OCI-LY1 (cell line): ENCODE results near the gene ICE2.

Experiments
- H2AFZ ChIP-seq: fragments of 200-600 bp; sonication (generic), shearing (Covaris generic); 2 replicates; pipeline ENCODE4 v1.6.0; 2014; ENCODE audit warnings: antibody characterized with exemption, mild to moderate bottlenecking, low read length
- H3F3A ChIP-seq: fragments of 200-600 bp; sonication (generic), shearing (Covaris generic); 2 replicates; pipeline ENCODE4 v1.6.0; 2014; ENCODE audit warnings: mild to moderate bottlenecking, antibody characterized with exemption, low read length, moderate library complexity; ENCODE audit not compliant: insufficient read depth
- H3K27ac ChIP-seq: fragments of 200-600 bp; sonication (generic); 2 replicates; pipeline ENCODE4 v1.5.1; 2014; ENCODE audit warnings: low read length, mixed run types, mild to moderate bottlenecking, low read depth; ENCODE audit not compliant: poor library complexity, severe bottlenecking
- H3K27me3 ChIP-seq: fragments of 200-600 bp; sonication (generic); 2 replicates; pipeline ENCODE4 v1.6.0; 2014; ENCODE audit warnings: antibody characterized with exemption, mild to moderate bottlenecking, low read length, moderate library complexity; ENCODE audit not compliant: insufficient read depth
- H3K36me3 ChIP-seq: fragments of 200-600 bp; sonication (generic); 2 replicates; pipeline ENCODE4 v1.6.1; 2014; ENCODE audit warnings: mild to moderate bottlenecking, antibody characterized with exemption, low read length, moderate library complexity, mixed read lengths; ENCODE audit not compliant: insufficient read depth
- H3K4me1 ChIP-seq: fragments of 200-600 bp; sonication (generic); 2 replicates; pipeline ENCODE4 v1.5.1; 2014; ENCODE audit warnings: mild to moderate bottlenecking, low read length, moderate library complexity; ENCODE audit not compliant: insufficient read depth, severe bottlenecking
- H3K4me2 ChIP-seq: fragments of 200-600 bp; sonication (generic), shearing (Covaris generic); 2 replicates; pipeline ENCODE4 v1.6.1; 2014; ENCODE audit warnings: low read length
- H3K4me3 ChIP-seq: fragments of 200-600 bp; sonication (generic); 2 replicates; pipeline ENCODE4 v1.5.1; 2014; ENCODE audit warnings: low read length, low read depth, mild to moderate bottlenecking, mixed read lengths; ENCODE audit not compliant: poor library complexity, severe bottlenecking
- H3K79me2 ChIP-seq: fragments of 200-600 bp; shearing (Covaris generic); 2 replicates; pipeline ENCODE4 v1.6.1; 2016; ENCODE audit warnings: mixed run types, low read length, mixed read lengths; ENCODE audit not compliant: insufficient read depth
- H3K9ac ChIP-seq: fragments of 200-600 bp; sonication (generic), shearing (Covaris generic); 2 replicates; pipeline ENCODE4 v1.6.1; 2014; ENCODE audit warnings: mild to moderate bottlenecking, low read length, mixed read lengths
- H3K9me2 ChIP-seq: fragments of 200-600 bp; sonication (generic), shearing (Covaris generic); 2 replicates; pipeline ENCODE4 v1.6.1; 2014; ENCODE audit warnings: low read depth, mild to moderate bottlenecking, low read length, mixed read lengths
- H3K9me3 ChIP-seq: fragments of 200-600 bp; shearing (Covaris generic); 2 replicates; pipeline ENCODE4 v1.6.1; 2014; ENCODE audit warnings: low read length, mixed read lengths
- H4K20me1 ChIP-seq: fragments of 200-600 bp; sonication (generic), shearing (Covaris generic); 2 replicates; pipeline ENCODE4 v1.6.0; 2016; ENCODE audit warnings: mild to moderate bottlenecking, low read length; ENCODE audit not compliant: insufficient read depth
- CTCF ChIP-seq: fragments of 200-600 bp; sonication (generic), shearing (Covaris generic); IDR thresholded peaks from 2 replicates; pipeline ENCODE4 v1.5.1; 2017; ENCODE audit warnings: mild to moderate bottlenecking, antibody characterized with exemption, low read length, moderate library complexity, mixed read lengths
- EZH2 ChIP-seq: fragments of 200-600 bp; sonication (generic), shearing (Covaris generic); IDR thresholded peaks from 2 replicates; pipeline ENCODE4 v1.8.0; 2017; ENCODE audit warnings: borderline replicate concordance, mixed run types, mild to moderate bottlenecking, antibody characterized with exemption, low read length, moderate library complexity, mixed read lengths

Gene ICE2

DNA sequence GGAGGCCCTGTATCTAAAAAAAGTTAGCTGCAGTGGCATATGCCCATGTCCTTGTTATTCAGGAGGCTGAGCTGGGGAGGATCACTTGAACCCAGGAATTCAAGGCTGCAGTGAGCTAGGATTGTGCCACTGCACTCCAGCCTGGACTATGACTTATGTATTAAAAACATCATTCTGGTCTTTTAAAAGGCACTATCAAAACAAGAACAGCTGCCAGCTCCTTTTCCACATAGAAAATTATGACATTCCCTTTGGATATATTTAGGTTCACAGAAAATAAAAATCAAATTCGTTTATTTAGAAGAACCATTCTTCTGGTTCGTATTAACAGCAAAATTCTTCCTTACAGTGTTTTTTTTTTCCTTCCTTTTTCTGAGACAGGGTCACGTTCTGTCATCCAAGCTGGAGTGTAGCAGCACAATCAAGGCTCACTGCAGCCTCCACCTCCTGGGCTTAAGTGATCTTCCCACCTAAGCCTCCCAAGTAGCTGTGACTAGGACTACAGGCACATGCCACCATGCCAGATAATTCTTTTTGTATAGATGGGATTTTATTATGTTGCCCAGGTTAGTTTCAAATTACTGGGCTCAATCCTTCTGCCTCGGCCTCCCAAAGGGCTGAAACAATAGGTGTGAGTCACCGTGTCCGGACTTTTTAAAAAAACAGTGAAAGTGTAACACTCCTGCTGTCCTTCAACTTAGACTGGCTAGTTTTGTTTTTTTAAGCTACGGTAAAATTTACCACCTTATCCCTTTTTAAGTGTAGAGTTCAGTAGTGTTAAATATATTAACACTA lies 13.9 kb downstream of the ICE2 start:
- no peaks in the 10 kb centered on the region for H3K9me2 ChIP-seq
- no peaks in the 10 kb centered on the region for H3K79me2 ChIP-seq
- H3K36me3 ChIP-seq: peaks cover 67% of the 10 kb centered on the region
- no peaks in the 10 kb centered on the region; the same call in 1 of the 2 replicates for H3F3A ChIP-seq
- H3K27me3 ChIP-seq: no peaks in the 10 kb centered on the region
- H3K27ac ChIP-seq: no peak overlapping the region
- no peak overlapping the region for H3K9ac ChIP-seq
- no peaks in the 10 kb centered on the region for H4K20me1 ChIP-seq
- no peak overlapping the region for H2AFZ ChIP-seq
- H3K9me3 ChIP-seq: no peaks in the 10 kb centered on the region; the same call in 1 of the 2 replicates
- H3K4me2 ChIP-seq: no peak overlapping the region
- no peak for TF ChIP-seq CTCF
- no peak for TF ChIP-seq EZH2
- H3K4me3 ChIP-seq: no peak overlapping the region
- H3K4me1 ChIP-seq: no peaks in the 10 kb centered on the region

- Histone ChIP-seq H3K27me3 (no peaks in the 10 kb centered on the region), H4K20me1 (no peaks in the 10 kb centered on the region), H3K4me1 (no peaks in the 10 kb centered on the region), H3K27ac (no peak overlapping the region), H3K4me3 (no peak overlapping the region), H3K9me2 (no peaks in the 10 kb centered on the region), H2AFZ (no peak overlapping the region), H3K4me2 (no peak overlapping the region), H3F3A (no peaks in the 10 kb centered on the region; the same call in 1 of the 2 replicates), H3K9ac (no peak overlapping the region), H3K9me3 (no peaks in the 10 kb centered on the region), H3K79me2 (no peaks in the 10 kb centered on the region), H3K36me3 (peaks cover 47% of the 10 kb centered on the region)
- TF ChIP-seq EZH2 (no peak), CTCF (no peak)
Observed at GRCh38 chr15:60462027-60462426, 16.9 kb downstream of the ICE2 start.

GRCh38 chr15:60460931-60461330 lies 18.0 kb downstream of the ICE2 start:
- Histone ChIP-seq H3K4me3 (no peak overlapping the region), H3K9me2 (no peaks in the 10 kb centered on the region), H3K36me3 (peaks cover 37% of the 10 kb centered on the region), H3K4me1 (no peaks in the 10 kb centered on the region), H3K9ac (no peak overlapping the region), H3K27me3 (no peaks in the 10 kb centered on the region), H3K9me3 (no peaks in the 10 kb centered on the region), H3F3A (no peaks in the 10 kb centered on the region; the same call in none of the 2 replicates), H3K27ac (no peak overlapping the region), H3K4me2 (no peak overlapping the region), H2AFZ (no peak overlapping the region), H4K20me1 (no peaks in the 10 kb centered on the region), H3K79me2 (no peaks in the 10 kb centered on the region)
- no peak for TF ChIP-seq CTCF
- TF ChIP-seq EZH2: no peak
